NCI-H2107 treated with DMSO at 0.1 percent for 48 hours (cell line): ENCODE results near the gene GRIK4.

Experiments
- DNase-seq: peaks from one replicate; lab custom pipeline; 2025; ENCODE audit not compliant: unreplicated experiment; lab: John Stamatoyannopoulos, UW

The GRIK4 gene

GRCh38 chr11:120929664-120930154 is 418.2 kb downstream of the GRIK4 start:
- DNase-seq, result no peak

GRCh38 chr11:120931057-120931779 is 419.7 kb downstream of the GRIK4 start:
- DNase-seq, result no peak

- peak; percentile 27 for DNase-seq
These were observed 420.9 kb downstream of the GRIK4 start for GRCh38 chr11:120932305-120932915.

GRCh38 chr11:120936356-120936755 is 424.8 kb downstream of the GRIK4 start:
- no peak for DNase-seq

- DNase-seq, result no peak
These were observed 426.0 kb downstream of the GRIK4 start for GRCh38 chr11:120937501-120937900.

- no peak for DNase-seq
These were observed 426.7 kb downstream of the GRIK4 start for GRCh38 chr11:120938260-120938659.

GRCh38 chr11:120940160-120940848 is 428.8 kb downstream of the GRIK4 start:
- DNase-seq, result no peak

- DNase-seq, result no peak
These were observed 429.5 kb downstream of the GRIK4 start for GRCh38 chr11:120941000-120941399.

GRCh38 chr11:120942701-120943100 is 431.2 kb downstream of the GRIK4 start:
- no peak for DNase-seq

- DNase-seq, result no peak
These were observed 433.5 kb downstream of the GRIK4 start for GRCh38 chr11:120945042-120945441.

- DNase-seq, result no peak
These were observed 439.3 kb downstream of the GRIK4 start for GRCh38 chr11:120950880-120951279.

GRCh38 chr11:120952461-120953434 is 441.2 kb downstream of the GRIK4 start:
- DNase-seq, result peak; percentile 49

- DNase-seq, result no peak
These were observed 442.8 kb downstream of the GRIK4 start for GRCh38 chr11:120954381-120954780.

- DNase-seq, result no peak
These were observed 445.4 kb downstream of the GRIK4 start for GRCh38 chr11:120956710-120957495.

- no peak for DNase-seq
These were observed 446.6 kb downstream of the GRIK4 start for GRCh38 chr11:120958185-120958584.

- no peak for DNase-seq
These were observed 447.6 kb downstream of the GRIK4 start for GRCh38 chr11:120959189-120959588.

- DNase-seq, result no peak
These were observed 453.3 kb downstream of the GRIK4 start for GRCh38 chr11:120964857-120965256.

- no peak for DNase-seq
These were observed 455.3 kb downstream of the GRIK4 start for GRCh38 chr11:120966840-120967239.

- DNase-seq, result no peak
These were observed 458.4 kb downstream of the GRIK4 start for GRCh38 chr11:120969993-120970392.

GRCh38 chr11:120971825-120972224 is 460.3 kb downstream of the GRIK4 start:
- DNase-seq, result no peak
